ENCODE data around the gene FNTB. TPM values are rescaled to one million over a fixed set of nuclear protein-coding genes. Genes with fewer than 3 reads are reported as not detected.

Gene FNTB
- total and polyA plus RNA-seq, 9 of the 15 experiments (the other 6 are each of a cell fraction or from before 2014, with no cell fraction given): 6.9 to 23.2 (median 12.2) TPM

- WGBS (ENCODE audit: insufficient coverage, low coverage, missing lambda C conversion rate): 75% methylated on average over 2 of the region's 2 CpGs
- no peak for TF ChIP-seq ZNF282 (CRISPR knock-in tag; IDR thresholded peaks at IDR 0.05)
- TF ChIP-seq NONO (IDR thresholded peaks at IDR 0.05; ENCODE audit: low read depth in 2 of 2, low read length in 1 of 2): no peak
- no peak for TF ChIP-seq TSC22D4 (tag; IDR thresholded peaks at IDR 0.05)
- no peak for TF ChIP-seq KAT2B (IDR thresholded peaks at IDR 0.05; ENCODE audit: low read depth, low read length)
- TF ChIP-seq ZNF436 (CRISPR knock-in tag; IDR thresholded peaks at IDR 0.05): no peak
- TF ChIP-seq ETV5 (CRISPR knock-in tag; IDR thresholded peaks at IDR 0.05; ENCODE audit: low read depth): no peak
- TF ChIP-seq ZNF274 (IDR thresholded peaks at IDR 0.05; ENCODE audit: borderline replicate concordance, low read depth, low read length): no peak
- no peak for TF ChIP-seq ZNF124 (CRISPR knock-in tag; IDR thresholded peaks at IDR 0.05)
- ChIA-PET CTCF (ENCODE audit: low intra/inter-chr PET ratio) (no interaction called here), POLR2A (interaction anchor here (1.5 to 2.2 kb wide), 2 partner anchors 9 to 14 kb away, joined by 5 to 6 read pairs; no protein-coding TSS in a partner anchor)
- intact Hi-C loops (cut with micrococcal nuclease) (no loop called here), in situ Hi-C loops (cut with MboI) (no loop called here)
- Histone ChIP-seq H3K4me1 (replicated peaks in 1 of 2; ENCODE audit: control insufficient read depth in 2 of 2, insufficient read depth in 2 of 2, low read length in 2 of 2) (no peaks in the 10 kb centered on the region; a peak in 2 of 5 replicates), H3K4me3 (no peak overlapping the region), H3K27ac (ENCODE audit: extremely low read depth, low read depth, low read length) (no peak overlapping the region), H3K79me2 (ENCODE audit: control insufficient read depth, insufficient read depth, low read length) (no peaks in the 10 kb centered on the region), H2AFZ (ENCODE audit: low read depth, low read length) (no peak overlapping the region), H4K20me1 (replicated peaks; ENCODE audit: control insufficient read depth, insufficient read depth, low read length) (no peaks in the 10 kb centered on the region), H3K36me3 (ENCODE audit: control insufficient read depth, insufficient read depth, low read length) (peaks cover 3% of the 10 kb centered on the region; the same call in 1 of the 3 replicates), H3K4me2 (ENCODE audit: insufficient read depth, low read length) (no peak overlapping the region), H3K9ac (ENCODE audit: insufficient read depth in 1 of 2, low read depth in 2 of 2, low read length in 2 of 2) (no peak overlapping the region), H3K9me3 (replicated peaks; ENCODE audit: control insufficient read depth, insufficient read depth, low read depth, low read length) (no peaks in the 10 kb centered on the region), H3K27me3 (ENCODE audit: control insufficient read depth in 2 of 2, insufficient read depth in 2 of 2, low read length in 2 of 2) (no peaks in the 10 kb centered on the region), H3K9me1 (ENCODE audit: control insufficient read depth, insufficient read depth, low read length) (no peaks in the 10 kb centered on the region)
- ATAC-seq (no peak), DNase-seq (ENCODE audit: extremely low read depth in 1 of 4, low spot score in 3 of 4) (no peak), FAIRE-seq (no peak)
- no TSS peak for BruUV-seq (replicated peaks)
Observed at GRCh38 chr14:64944041-64944440, 42.7 kb upstream of the FNTB start.

All from K562 (cell line).